H1 (cell line): ENCODE data around the gene LARP4B. TPM values are rescaled to one million over a fixed set of nuclear protein-coding genes. Genes with fewer than 3 reads are reported as not detected.

Experiments used
- CTCF ChIA-PET: fragments of 300-600 bp; sonication (Branson Sonifier 250); formaldehyde crosslinking; loops from one replicate; lab custom pipeline; 2021; ENCODE audit not compliant: partially characterized antibody; lab: Charles Lee
- POLR2A ChIA-PET: fragments of 300-600 bp; sonication (Branson Sonifier 250); formaldehyde crosslinking; loops from one replicate; lab custom pipeline; 2021; ENCODE audit warnings: inconsistent platforms; ENCODE audit not compliant: partially characterized antibody; lab: Charles Lee
- DNase-seq, 2 experiments: peaks; one replicate each; pipeline versions ENCODE4 v3.0.0 to v3.0.0-alpha.2; 2010 to 2022; ENCODE audit warnings: low spot score in 2 of 2, low read depth in 1 of 2, mixed read lengths in 1 of 2
- FAIRE-seq: peaks from 2 replicates; lab custom pipeline; 2011; peaks lifted over from hg19 to GRCh38; lab: Jason Lieb, UNC
- H2AFZ ChIP-seq: 2 replicates; pipeline ENCODE4 v1.8.1; 2012; ENCODE audit warnings: low read length, inconsistent platforms
- H2AK5ac ChIP-seq: 2 replicates; pipeline ENCODE4 v1.6.1; 2013; ENCODE audit warnings: low read depth, low read length
- H2BK120ac ChIP-seq: replicated peaks from 2 replicates; pipeline ENCODE3; 2013; ENCODE audit warnings: low read depth, low read length, inconsistent platforms
- H2BK12ac ChIP-seq: 2 replicates; pipeline ENCODE4 v1.6.1; 2013; ENCODE audit warnings: low read depth, low read length
- H2BK15ac ChIP-seq: 2 replicates; pipeline ENCODE4 v1.6.1; 2013; ENCODE audit warnings: low read length
- H2BK20ac ChIP-seq: 2 replicates; pipeline ENCODE4 v1.6.1; 2013; ENCODE audit warnings: low read length
- H2BK5ac ChIP-seq: 2 replicates; pipeline ENCODE4 v1.6.1; 2013; ENCODE audit warnings: low read depth, low read length
- H3K14ac ChIP-seq: 2 replicates; pipeline ENCODE4 v1.6.1; 2013; ENCODE audit warnings: inconsistent platforms; ENCODE audit not compliant: insufficient read length
- H3K18ac ChIP-seq: 2 replicates; pipeline ENCODE4 v1.6.1; 2013; ENCODE audit warnings: low read length; ENCODE audit errors: extremely low read depth
- H3K23ac ChIP-seq: 2 replicates; pipeline ENCODE4 v1.6.1; 2013; ENCODE audit warnings: inconsistent platforms; ENCODE audit not compliant: insufficient read length
- H3K23me2 ChIP-seq: 2 replicates; pipeline ENCODE4 v1.6.1; 2013; ENCODE audit warnings: low read depth, low read length
- H3K27ac ChIP-seq: 2 replicates; pipeline ENCODE4 v1.6.1; 2011; ENCODE audit warnings: low read depth, low read length, inconsistent platforms
- H3K27me3 ChIP-seq, 4 experiments: replicated peaks in 1 of 4; 1 replicate in 1 of 4; 2 replicates in 3 of 4; pipeline versions ENCODE4 v1.6.1 to v1.8.1; 2011 to 2013; ENCODE audit warnings: low read length in 3 of 4, mild to moderate bottlenecking in 3 of 4, inconsistent platforms in 2 of 4, mixed read lengths in 2 of 4, moderate library complexity in 1 of 4; ENCODE audit not compliant: control insufficient read depth in 3 of 4, insufficient read depth in 3 of 4; ENCODE audit errors: extremely low read depth in 1 of 4
- H3K36me3 ChIP-seq, 4 experiments: 2 replicates each; pipeline versions ENCODE4 v1.6.1 to v1.8.1; 2011 to 2013; ENCODE audit warnings: mild to moderate bottlenecking in 4 of 4, low read length in 3 of 4, moderate library complexity in 2 of 4, control low read depth in 1 of 4, inconsistent platforms in 1 of 4; ENCODE audit not compliant: insufficient read depth in 4 of 4, control insufficient read depth in 2 of 4
- H3K4ac ChIP-seq: replicated peaks from 2 replicates; pipeline ENCODE3; 2013; ENCODE audit warnings: low read length, low read depth, mixed read lengths, inconsistent platforms; ENCODE audit not compliant: insufficient read length
- H3K4me1 ChIP-seq, 4 experiments: replicated peaks in 1 of 4; 1 replicate in 1 of 4; 2 replicates in 3 of 4; pipeline versions ENCODE4 v1.6.1 to v1.8.1; 2011 to 2013; ENCODE audit warnings: low read length in 3 of 4, inconsistent platforms in 2 of 4, mixed read lengths in 1 of 4; ENCODE audit not compliant: insufficient read depth in 4 of 4, control insufficient read depth in 3 of 4
- H3K4me2 ChIP-seq, 2 experiments: 2 replicates each; pipeline versions ENCODE4 v1.6.1 to v1.8.1; 2011 to 2013; ENCODE audit warnings: low read depth in 2 of 2, low read length in 2 of 2, control low read depth in 1 of 2, inconsistent platforms in 1 of 2, mild to moderate bottlenecking in 1 of 2; ENCODE audit not compliant: insufficient read depth in 1 of 2
- H3K4me3 ChIP-seq, 4 experiments: fragments of 200-600, 300-600 bp in 1 of 4; sonication (generic), shearing (Covaris generic), sonication (Bioruptor Twin) in 1 of 4; 2 replicates each; pipeline versions ENCODE4 v1.5.1 to v1.8.1; 2011 to 2016; ENCODE audit warnings: low read length in 4 of 4, low read depth in 3 of 4, control low read depth in 2 of 4, inconsistent platforms in 2 of 4, mild to moderate bottlenecking in 2 of 4, mixed read lengths in 1 of 4, moderate library complexity in 1 of 4; ENCODE audit not compliant: insufficient read depth in 2 of 4; ENCODE audit errors: extremely low read depth in 1 of 4
- H3K56ac ChIP-seq: replicated peaks from 2 replicates; pipeline ENCODE3; 2013; ENCODE audit warnings: low read depth, mild to moderate bottlenecking, mixed read lengths, low read length, inconsistent platforms; ENCODE audit not compliant: insufficient read length
- H3K79me1 ChIP-seq: 2 replicates; pipeline ENCODE4 v1.6.1; 2013; ENCODE audit warnings: low read depth, low read length, control low read depth
- H3K79me2 ChIP-seq, 2 experiments: 2 replicates each; pipeline versions ENCODE4 v1.6.1 to v1.8.1; 2012 to 2013; ENCODE audit warnings: low read length in 2 of 2, mild to moderate bottlenecking in 2 of 2, inconsistent platforms in 1 of 2; ENCODE audit not compliant: insufficient read depth in 2 of 2, control insufficient read depth in 1 of 2
- H3K9ac ChIP-seq, 4 experiments: replicated peaks in 1 of 4; 1 replicate in 1 of 4; 2 replicates in 3 of 4; pipeline versions ENCODE4 v1.6.1 to v1.8.1; 2011 to 2013; ENCODE audit warnings: low read depth in 3 of 4, low read length in 3 of 4, control low read depth in 2 of 4, mild to moderate bottlenecking in 2 of 4, moderate library complexity in 2 of 4, inconsistent platforms in 1 of 4; ENCODE audit errors: extremely low read depth in 1 of 4
- H3K9me3 ChIP-seq, 2 experiments: 2 replicates each; pipeline versions ENCODE4 v1.6.1 to v1.8.1; 2012 to 2013; ENCODE audit warnings: mild to moderate bottlenecking in 2 of 2, moderate library complexity in 2 of 2, control low read depth in 1 of 2, inconsistent platforms in 1 of 2, low read depth in 1 of 2, low read length in 1 of 2, mixed read lengths in 1 of 2; ENCODE audit not compliant: insufficient read depth in 2 of 2
- H4K20me1 ChIP-seq, 2 experiments: replicated peaks in 1 of 2; 2 replicates each; pipeline versions ENCODE3 to v1.8.1; 2011 to 2013; ENCODE audit warnings: inconsistent platforms in 2 of 2, low read length in 2 of 2, mild to moderate bottlenecking in 1 of 2; ENCODE audit not compliant: insufficient read depth in 2 of 2, control insufficient read depth in 1 of 2
- H4K5ac ChIP-seq: 2 replicates; pipeline ENCODE4 v1.6.1; 2013; ENCODE audit warnings: low read length, low read depth, mixed read lengths, inconsistent platforms; ENCODE audit not compliant: insufficient read length
- H4K8ac ChIP-seq: 2 replicates; pipeline ENCODE4 v1.8.0; 2013; ENCODE audit warnings: mild to moderate bottlenecking, moderate library complexity, low read length, inconsistent platforms; ENCODE audit not compliant: insufficient read depth; ENCODE audit errors: extremely low read depth
- H4K91ac ChIP-seq: replicated peaks from 2 replicates; pipeline ENCODE3; 2013; ENCODE audit warnings: low read length, mixed read lengths, inconsistent platforms; ENCODE audit not compliant: insufficient read length
- KDM5A ChIP-seq: fragments of 200-600 bp; IDR thresholded peaks from 2 replicates; pipeline ENCODE4 v1.7.1; 2012; ENCODE audit warnings: mild to moderate bottlenecking, low read length, inconsistent platforms, mixed read lengths
- NRF1 ChIP-seq: IDR thresholded peaks from 2 replicates; pipeline ENCODE4 v1.6.1; 2011; ENCODE audit warnings: mild to moderate bottlenecking, low read depth, low read length, improper control_type of control experiment
- POLR2A ChIP-seq, 2 experiments: IDR thresholded peaks; 1 replicate in 1 of 2; 2 replicates in 1 of 2; pipeline ENCODE4 v1.6.1; 2011; ENCODE audit warnings: low read depth in 2 of 2, low read length in 2 of 2, mild to moderate bottlenecking in 2 of 2; ENCODE audit errors: control extremely low read depth in 1 of 2
- SUZ12 ChIP-seq: fragments of 200-600 bp; sonication (generic); IDR thresholded peaks from 2 replicates; pipeline ENCODE4 v1.6.1; 2012; ENCODE audit warnings: mild to moderate bottlenecking, inconsistent platforms, low read length, moderate library complexity, mixed read lengths
- WGBS, 2 experiments: shearing (Covaris generic) in 1 of 2; methylation state at CpG; one replicate each; pipeline versions ENCODE4 v1.1.6 to v1.1.7; 2013 to 2015; ENCODE audit warnings: low lambda C conversion rate in 2 of 2, mixed read lengths in 2 of 2, inconsistent platforms in 1 of 2, low coverage in 1 of 2, missing lambda C conversion rate in 1 of 2; ENCODE audit not compliant: insufficient replicate concordance in 2 of 2, insufficient coverage in 1 of 2, insufficient read length in 1 of 2; ENCODE audit errors: extremely low coverage in 1 of 2, missing lambda C conversion rate in 1 of 2; 5-methylcytosine and 5-hydroxymethylcytosine counted together
- polyA plus RNA-seq, 7 experiments: library from polyadenylated mRNA; depleted of rRNA in 3 of 7; stranded (reverse) in 5 of 7; unstranded in 2 of 7; fragments of >200 nt in 5 of 7; fragments of 200-250 nt in 2 of 7; gene quantifications; 1 replicate in 5 of 7; 2 replicates in 1 of 7; 4 replicates in 1 of 7; pipeline versions ENCODE4 v1.2.1 to v1.2.3, GENCODE V29; 2011 to 2013; ENCODE audit warnings: missing spikeins in 2 of 7, mixed read lengths in 2 of 7
- total RNA-seq: library from RNA; stranded (reverse); fragmentation: NEBNext Ultra II Directional; extraction: Animal tissue kit (Norgen Biotek cat#: 25700); gene quantifications from 2 replicates; pipeline ENCODE4 v1.2.1, GENCODE V29; 2021

LARP4B gene
- total and polyA plus RNA-seq, 2 of the 8 experiments (the other 6 are each of a cell fraction or from before 2014, with no cell fraction given), result 20.1 to 78.6 TPM

GRCh38 chr10:796233-796632 is 135.3 kb downstream of the LARP4B start:
- Histone ChIP-seq H3K14ac (no peak overlapping the region), H4K8ac (no peak overlapping the region), H3K27ac (no peak overlapping the region), H3K4me3 (no peak overlapping the region), H3K9me3 (peaks cover 13 to 20% of the 10 kb centered on the region in 2 experiments; a peak in 3 of 4 replicates), H2AFZ (no peak overlapping the region), H2BK12ac (no peak overlapping the region), H3K79me2 (no peaks in the 10 kb centered on the region), H2AK5ac (no peak overlapping the region), H2BK20ac (no peak overlapping the region), H3K4me2 (no peak overlapping the region), H2BK120ac (no peak overlapping the region), H3K36me3 (no peaks in the 10 kb centered on the region), H3K79me1 (no peaks in the 10 kb centered on the region), H4K91ac (no peak overlapping the region), H4K20me1 (peaks cover 0 to 2% of the 10 kb centered on the region in 2 experiments), H3K56ac (no peak overlapping the region), H3K27me3 (no peaks in the 10 kb centered on the region), H3K4me1 (no peaks in the 10 kb centered on the region), H2BK5ac (no peak overlapping the region), H3K23ac (no peak overlapping the region), H3K23me2 (no peaks in the 10 kb centered on the region), H3K9ac (no peak overlapping the region), H3K4ac (no peak overlapping the region), H2BK15ac (no peak overlapping the region), H3K18ac (no peak overlapping the region), H4K5ac (no peak overlapping the region)
- WGBS, 2 experiments, result 72% methylated on average over 4 of the region's 4 CpGs; no CpG with 5 or more reads in 1 of the 2 experiments
- TF ChIP-seq SUZ12 (no peak), KDM5A (no peak), POLR2A (IDR thresholded peaks at IDR 0.05; ENCODE audit: control extremely low read depth in 1 of 2, low read depth in 2 of 2, low read length in 2 of 2) (no peak), NRF1 (no peak)
- DNase-seq (no peak), FAIRE-seq (no peak)
- ChIA-PET POLR2A (no interaction called here), CTCF (interaction anchor here (1.7 kb wide), 1 partner anchor 284 kb away, joined by 4 read pairs; no protein-coding TSS in a partner anchor)
